Glomerular endothelial cell (primary cell): ENCODE measurements around the gene ELOVL3. TPM values are rescaled to one million over a fixed set of nuclear protein-coding genes. Genes with fewer than 3 reads are reported as not detected.
"Not testable (repeated sequence)": the region's sequence is repeated elsewhere in the genome, so short reads cannot be mapped to it uniquely, and the experiment has no call there.

Experiments
- DNase-seq: peaks from one replicate; pipeline ENCODE4 v3.0.0-alpha.2; 2011; ENCODE audit warnings: low read depth, low spot score; ENCODE audit errors: extremely low read depth
- total RNA-seq: library from RNA; depleted of rRNA; stranded (reverse); fragments of >200 nt; gene quantifications from 2 replicates; pipeline ENCODE4 v1.2.3, GENCODE V29; 2015

ELOVL3 gene
- total RNA-seq, 1 donor from 2014 or later, result not detected

GRCh38 chr10:102247734-102248133 lies 21.6 kb downstream of the ELOVL3 start:
- DNase-seq, result no peak

GRCh38 chr10:102252508-102252907 lies 26.4 kb downstream of the ELOVL3 start:
- DNase-seq, result not testable (repeated sequence)

DNA sequence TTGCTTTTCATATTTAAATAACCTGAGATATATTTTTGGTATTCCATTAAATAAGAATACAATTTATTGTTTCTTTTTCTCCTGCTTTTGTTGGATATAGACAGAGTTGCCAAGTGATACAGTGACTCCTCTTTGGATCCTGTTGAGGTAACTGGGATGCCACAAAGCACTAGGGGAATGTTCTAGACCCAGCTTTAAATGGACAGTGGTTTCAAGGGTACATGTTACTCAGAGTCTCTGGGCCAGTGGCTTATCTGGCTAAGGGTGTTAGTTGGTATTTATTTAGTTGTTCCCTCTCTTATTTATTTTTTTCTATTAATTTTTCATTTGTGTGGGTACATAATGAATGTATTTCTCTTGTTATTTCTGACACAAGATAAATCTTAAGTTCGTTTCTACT lies 28.3 kb downstream of the ELOVL3 start:
- DNase-seq, result no peak

DNA sequence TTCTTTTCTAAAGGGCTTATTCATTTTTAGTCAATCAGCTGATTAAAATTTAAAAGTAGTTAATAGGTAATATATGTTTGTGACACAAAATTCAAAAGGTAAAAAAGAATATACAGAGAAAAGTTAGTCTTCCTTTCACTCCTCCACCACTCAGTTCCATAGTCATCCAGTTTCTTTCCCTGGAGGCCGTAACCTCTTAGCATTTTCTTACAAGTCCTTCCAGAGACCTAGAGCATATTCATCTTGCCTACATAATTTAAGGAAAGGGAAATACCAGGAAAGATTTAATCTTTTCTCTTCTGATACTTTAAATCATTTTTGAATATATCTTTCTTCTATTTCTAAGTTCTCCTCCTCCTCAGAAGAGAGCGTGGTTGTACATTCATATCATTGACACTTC lies 29.3 kb downstream of the ELOVL3 start:
- DNase-seq, result no peak

- no peak for DNase-seq
These were observed 35.1 kb downstream of the ELOVL3 start for GRCh38 chr10:102261196-102261595.

DNA sequence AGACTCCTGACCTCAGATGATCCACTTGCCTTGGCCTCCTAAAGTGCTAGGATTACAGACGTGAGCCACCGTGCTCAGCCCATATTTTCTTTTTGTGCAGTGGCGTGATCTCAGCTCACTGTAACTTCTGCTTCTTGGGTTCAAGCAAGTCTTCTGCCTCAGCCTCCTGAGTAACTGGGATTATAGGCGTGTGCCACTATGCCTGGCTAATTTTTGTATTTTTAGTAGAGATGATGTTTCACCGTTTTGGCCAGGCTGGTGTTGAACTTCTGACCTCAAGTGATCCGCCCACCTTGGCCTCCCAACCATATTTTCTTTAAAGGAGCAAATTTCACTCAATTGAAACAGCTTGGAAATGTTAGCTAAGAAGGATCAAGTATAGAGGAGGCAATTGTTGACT lies 35.7 kb downstream of the ELOVL3 start:
- no peak for DNase-seq

GRCh38 chr10:102262744-102263370 lies 36.8 kb downstream of the ELOVL3 start:
- DNase-seq, result no peak

- no peak for DNase-seq
These were observed 38.3 kb downstream of the ELOVL3 start for GRCh38 chr10:102264371-102264770.

GRCh38 chr10:102266670-102267069 lies 40.6 kb downstream of the ELOVL3 start:
- no peak for DNase-seq

DNA sequence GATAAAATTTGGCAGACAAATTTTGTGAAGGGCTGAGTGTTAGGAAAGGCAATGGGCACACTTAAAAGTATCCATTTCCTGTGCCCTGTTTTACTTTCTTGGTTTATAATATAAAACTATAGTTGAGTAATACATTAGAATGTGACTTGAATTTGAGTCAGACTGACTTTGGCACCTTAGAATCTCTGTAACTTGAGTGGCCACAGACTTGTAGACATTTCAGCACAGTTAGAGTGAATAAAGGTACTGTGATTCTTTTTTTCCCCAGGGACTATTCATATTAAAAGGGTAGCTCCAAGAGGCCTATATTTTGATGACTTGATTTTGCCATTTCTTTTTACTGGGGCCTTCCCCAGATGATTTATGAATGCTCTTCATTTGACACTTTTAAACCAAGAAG lies 41.6 kb downstream of the ELOVL3 start:
- DNase-seq, result no peak

DNA sequence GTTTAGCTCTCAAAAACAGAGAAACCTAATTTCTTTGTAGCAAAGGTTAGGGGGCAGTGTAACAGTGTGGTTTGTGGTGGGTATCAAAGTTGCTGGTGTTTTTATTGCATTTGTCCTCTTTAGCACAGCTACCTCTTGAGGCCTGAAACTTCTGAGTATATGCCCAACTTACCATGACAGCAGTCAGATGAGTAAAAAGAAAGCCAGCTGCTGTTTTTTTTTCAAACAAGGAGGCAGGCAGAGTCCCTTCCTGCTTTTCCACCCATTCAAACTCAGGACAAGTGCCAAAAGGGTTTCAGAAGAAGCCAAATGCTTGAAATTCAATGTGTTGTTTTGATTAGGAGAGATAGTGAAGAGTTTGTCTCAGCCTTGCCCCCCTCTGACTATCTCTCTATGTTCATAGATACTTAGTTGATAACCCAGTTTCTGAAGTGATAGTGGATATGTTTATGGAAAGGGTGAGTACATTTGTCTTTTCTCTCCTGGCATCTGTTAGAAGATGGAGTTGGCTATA lies 42.3 kb downstream of the ELOVL3 start:
- no peak for DNase-seq

DNA sequence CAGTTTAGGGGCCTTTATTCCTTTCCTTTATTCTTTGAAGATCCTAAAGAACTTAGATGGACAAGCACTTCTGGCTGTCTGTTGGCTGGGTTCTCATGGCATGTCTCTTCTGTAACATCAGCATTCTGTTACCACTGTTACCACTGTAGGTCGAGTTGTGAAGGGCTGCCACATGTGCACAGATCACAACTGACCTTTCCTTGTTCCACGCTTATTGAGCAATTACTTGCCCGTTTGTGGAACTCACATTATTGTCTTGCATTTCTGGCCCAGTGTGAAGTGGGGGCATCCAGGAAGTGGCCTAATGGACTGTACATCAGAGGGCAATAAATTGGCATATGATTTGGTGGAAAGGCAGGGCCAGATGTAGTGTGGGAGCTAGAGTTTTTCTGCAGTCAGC lies 42.9 kb downstream of the ELOVL3 start:
- DNase-seq, result no peak

DNA sequence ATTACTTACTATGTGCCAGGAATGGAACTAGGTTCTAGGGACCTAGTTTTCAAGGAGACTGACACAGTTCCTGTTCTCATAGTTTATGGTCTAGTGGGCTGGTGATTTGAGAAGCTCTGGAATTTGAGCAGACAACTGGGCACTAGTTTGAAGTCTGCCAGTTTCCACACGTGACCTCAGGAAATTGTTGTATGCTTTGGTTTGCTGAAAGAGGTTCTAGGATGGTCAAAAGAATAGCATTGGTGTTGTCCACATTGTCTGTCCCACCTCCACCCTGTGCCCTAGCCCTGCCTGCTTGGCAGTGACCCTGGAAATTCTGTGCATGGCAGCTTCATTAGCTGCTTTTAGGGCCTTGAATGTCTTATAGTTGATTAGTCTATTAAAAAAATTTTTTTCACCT lies 48.0 kb downstream of the ELOVL3 start:
- no peak for DNase-seq

DNA sequence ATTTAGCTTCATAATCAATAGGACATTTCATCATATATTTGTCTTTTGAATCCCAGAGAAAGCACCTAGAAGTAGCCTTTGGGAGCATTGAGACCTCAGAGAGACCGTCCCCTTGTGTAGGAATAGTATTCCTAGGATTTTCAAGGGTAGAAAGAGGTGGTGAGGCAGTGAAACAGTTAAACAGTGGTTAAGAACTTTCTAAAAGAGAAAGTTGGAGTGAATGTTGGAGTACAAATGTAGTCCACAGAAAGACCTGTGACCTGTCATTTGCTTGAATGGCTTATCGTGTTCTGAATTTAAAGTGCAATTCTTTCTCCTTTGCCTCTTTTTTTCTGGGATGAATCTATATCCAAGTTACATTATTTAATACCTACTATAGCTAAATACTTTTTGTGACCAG lies 49.2 kb downstream of the ELOVL3 start:
- no peak for DNase-seq

DNA sequence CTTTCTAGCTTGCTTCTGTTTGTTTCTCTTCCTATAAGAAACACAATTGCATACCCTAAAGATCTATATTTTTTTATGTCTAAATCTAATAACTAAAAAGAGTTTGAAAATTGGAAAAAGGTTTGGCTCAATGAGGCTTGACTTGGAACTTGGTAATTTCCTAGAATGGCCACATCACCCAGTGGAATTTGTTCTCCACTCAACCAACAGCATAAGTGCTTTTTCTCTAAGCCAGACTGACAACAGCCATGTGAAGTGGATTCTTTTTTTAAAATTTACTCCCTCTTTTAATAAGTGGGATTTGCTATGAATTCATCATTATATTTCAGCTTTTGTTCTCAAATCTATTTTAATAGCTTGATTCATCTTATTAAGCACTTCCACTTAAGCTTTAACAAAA lies 53.0 kb downstream of the ELOVL3 start:
- no peak for DNase-seq

Other genes starting within 250 kb of the ELOVL3 start
- 10.3 and 11.6 TPM in 2 replicates for gene ARMH3, start 170.1 kb upstream of the ELOVL3 start, total RNA-seq
- gene HPS6, start 160.9 kb upstream of the ELOVL3 start, total RNA-seq, result 41.2 and 44.3 TPM in 2 replicates
- 38.8 and 58.0 TPM in 2 replicates for gene LDB1, start 105.9 kb upstream of the ELOVL3 start, total RNA-seq
- 21.6 and 31.5 TPM in 2 replicates for gene PPRC1, start 93.3 kb upstream of the ELOVL3 start, total RNA-seq
- 51.1 and 65.5 TPM in 2 replicates for gene NOLC1, start 73.9 kb upstream of the ELOVL3 start, total RNA-seq
- gene PITX3, start 15.2 kb downstream of the ELOVL3 start, total RNA-seq, result not detected in 2 replicates
- gene GBF1, start 19.2 kb downstream of the ELOVL3 start, total RNA-seq, result 42.8 and 53.8 TPM in 2 replicates
- 45.3 and 88.4 TPM in 2 replicates for gene NFKB2, start 169.4 kb downstream of the ELOVL3 start, total RNA-seq
- gene PSD, start 192.5 kb downstream of the ELOVL3 start, total RNA-seq, result 0.15 and 0.35 TPM in 2 replicates
- 9.6 and 11.5 TPM in 2 replicates for gene FBXL15, start 194.5 kb downstream of the ELOVL3 start, total RNA-seq
- gene CUEDC2, start 206.3 kb downstream of the ELOVL3 start, total RNA-seq, result 94.6 and 97.6 TPM in 2 replicates
- gene C10orf95, start 225.2 kb downstream of the ELOVL3 start, total RNA-seq, result not detected in 2 replicates